NB4 (cell line): ENCODE results near the gene FAAP20.

Experiments
- POLR2A ChIP-seq: IDR thresholded peaks from 2 replicates; pipeline ENCODE4 v1.6.1; 2011; ENCODE audit warnings: mild to moderate bottlenecking; ENCODE audit not compliant: insufficient read length; ENCODE audit errors: extremely low read depth
- TF ChIP-seq, protein P1 (sequence below): IDR thresholded peaks from one replicate; pipeline ENCODE4 v1.5.1; 2012; ENCODE audit warnings: low read depth, low read length

DNA sequence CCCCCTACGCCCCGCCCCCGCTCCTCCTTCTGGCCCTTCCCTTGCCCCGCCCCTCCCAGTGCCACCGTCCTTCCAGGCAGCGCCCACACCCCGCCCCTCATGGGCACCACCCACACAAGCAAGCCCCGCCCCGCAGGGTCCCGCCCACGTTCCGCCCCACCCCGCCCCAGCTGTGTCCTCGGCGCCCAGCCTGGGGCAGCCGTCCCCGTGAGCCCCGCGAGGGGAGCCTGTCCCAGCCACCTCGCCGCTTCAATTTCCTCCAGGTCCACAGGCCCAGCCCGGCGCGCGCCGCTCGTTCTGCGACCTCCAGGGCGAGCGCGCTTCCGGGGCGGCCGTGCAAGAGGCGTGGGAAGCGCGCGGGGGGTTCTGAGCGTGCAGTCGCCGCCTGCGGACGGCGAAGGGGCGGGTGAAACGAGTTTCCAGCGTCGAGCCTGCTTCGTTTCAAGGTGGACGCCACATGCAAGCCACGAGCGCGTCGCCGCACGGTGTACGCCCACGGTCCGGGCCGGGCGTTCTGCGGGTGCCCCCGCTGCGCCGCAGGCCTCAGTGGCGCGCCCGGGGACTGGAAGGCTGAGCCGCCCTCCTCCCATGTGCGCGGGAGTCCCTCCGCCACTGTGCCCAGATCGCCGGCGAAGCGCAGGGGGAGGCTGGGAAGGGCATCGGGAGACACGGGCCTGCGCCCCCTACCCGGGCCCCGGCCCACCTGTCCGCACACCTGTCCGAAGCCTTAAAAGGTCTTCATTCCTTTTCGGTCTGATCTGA, 10.8 kb upstream of the FAAP20 start:
- TF ChIP-seq, protein P1, sequence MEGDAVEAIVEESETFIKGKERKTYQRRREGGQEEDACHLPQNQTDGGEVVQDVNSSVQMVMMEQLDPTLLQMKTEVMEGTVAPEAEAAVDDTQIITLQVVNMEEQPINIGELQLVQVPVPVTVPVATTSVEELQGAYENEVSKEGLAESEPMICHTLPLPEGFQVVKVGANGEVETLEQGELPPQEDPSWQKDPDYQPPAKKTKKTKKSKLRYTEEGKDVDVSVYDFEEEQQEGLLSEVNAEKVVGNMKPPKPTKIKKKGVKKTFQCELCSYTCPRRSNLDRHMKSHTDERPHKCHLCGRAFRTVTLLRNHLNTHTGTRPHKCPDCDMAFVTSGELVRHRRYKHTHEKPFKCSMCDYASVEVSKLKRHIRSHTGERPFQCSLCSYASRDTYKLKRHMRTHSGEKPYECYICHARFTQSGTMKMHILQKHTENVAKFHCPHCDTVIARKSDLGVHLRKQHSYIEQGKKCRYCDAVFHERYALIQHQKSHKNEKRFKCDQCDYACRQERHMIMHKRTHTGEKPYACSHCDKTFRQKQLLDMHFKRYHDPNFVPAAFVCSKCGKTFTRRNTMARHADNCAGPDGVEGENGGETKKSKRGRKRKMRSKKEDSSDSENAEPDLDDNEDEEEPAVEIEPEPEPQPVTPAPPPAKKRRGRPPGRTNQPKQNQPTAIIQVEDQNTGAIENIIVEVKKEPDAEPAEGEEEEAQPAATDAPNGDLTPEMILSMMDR, result no peak
- TF ChIP-seq POLR2A, result no peak
